PC-3 (cell line): ENCODE data around the gene SLC30A3. TPM values are rescaled to one million over a fixed set of nuclear protein-coding genes. Genes with fewer than 3 reads are reported as not detected.

ENCODE experiments used
- ATAC-seq: fragments of 200-7000 bp; cut with Tn5 transposase; 2 replicates; pipeline ENCODE4 v1.9.1; 2020; ENCODE audit warnings: mild to moderate bottlenecking, moderate library complexity
- BruUV-seq: library from RNA; stranded (reverse); fragments of 400-500 nt; replicated peaks from 2 replicates; lab custom pipeline; 2021; lab: Mats Ljungman, UMichigan
- CTCF ChIA-PET: fragments of 300-600 bp; sonication (Branson Sonifier 250); formaldehyde crosslinking; loops from one replicate; lab custom pipeline; 2022; ENCODE audit warnings: antibody characterized with exemption; lab: Charles Lee
- POLR2A ChIA-PET: fragments of 300-600 bp; sonication (Branson Sonifier 250); formaldehyde crosslinking; loops from one replicate; lab custom pipeline; 2022; ENCODE audit warnings: antibody characterized with exemption; ENCODE audit not compliant: unreplicated experiment; lab: Charles Lee
- DNase-seq: peaks from one replicate; pipeline ENCODE4 v3.0.0-alpha.2; 2015
- H2AFZ ChIP-seq: fragments of 300-600 bp; sonication (generic); 2 replicates; pipeline ENCODE4 v1.6.0; 2016; ENCODE audit warnings: antibody characterized with exemption, low read length
- H3F3A ChIP-seq: fragments of 300-600 bp; sonication (generic); one replicate; pipeline ENCODE4 v1.6.0; 2017; ENCODE audit warnings: antibody characterized with exemption, low read length, control low read depth, mild to moderate bottlenecking; ENCODE audit not compliant: unreplicated experiment
- H3K27ac ChIP-seq: fragments of 300-600 bp; sonication (generic); 2 replicates; pipeline ENCODE4 v1.5.1; 2016; ENCODE audit warnings: mild to moderate bottlenecking, low read length
- H3K27me3 ChIP-seq: fragments of 300-600 bp; sonication (generic); 2 replicates; pipeline ENCODE4 v1.6.1; 2016; ENCODE audit warnings: low read length, mixed read lengths
- H3K36me3 ChIP-seq: fragments of 300-600 bp; sonication (generic); 2 replicates; pipeline ENCODE4 v1.6.1; 2016; ENCODE audit warnings: low read depth, mixed run types, low read length, mixed read lengths
- H3K4me1 ChIP-seq: fragments of 300-600 bp; sonication (generic); 2 replicates; pipeline ENCODE4 v1.5.1; 2016; ENCODE audit warnings: low read length; ENCODE audit not compliant: insufficient read depth
- H3K4me2 ChIP-seq: fragments of 300-600 bp; sonication (generic); 2 replicates; pipeline ENCODE4 v1.6.0; 2016; ENCODE audit warnings: low read length
- H3K4me3 ChIP-seq: fragments of 300-600 bp; sonication (generic); 2 replicates; pipeline ENCODE4 v1.5.1; 2016; ENCODE audit warnings: mild to moderate bottlenecking, low read length, mixed read lengths
- H3K79me2 ChIP-seq: fragments of 300-600 bp; sonication (generic); 2 replicates; pipeline ENCODE4 v1.6.1; 2017; ENCODE audit warnings: low read length, mixed read lengths
- H3K9ac ChIP-seq: fragments of 300-600 bp; sonication (generic); 2 replicates; pipeline ENCODE4 v1.6.0; 2016; ENCODE audit warnings: mild to moderate bottlenecking, low read length
- H3K9me2 ChIP-seq: fragments of 300-600 bp; sonication (generic); replicated peaks from 2 replicates; pipeline ENCODE4 v1.6.1; 2016; ENCODE audit warnings: mixed run types, low read length, mixed read lengths
- H3K9me3 ChIP-seq: fragments of 300-600 bp; sonication (generic); 2 replicates; pipeline ENCODE4 v1.6.1; 2016; ENCODE audit warnings: low read length, mixed read lengths
- H4K20me1 ChIP-seq: fragments of 300-600 bp; sonication (generic); 2 replicates; pipeline ENCODE4 v1.6.1; 2016; ENCODE audit warnings: low read length, mixed read lengths
- CTCF ChIP-seq: fragments of 300-600 bp; sonication (generic); conservative IDR thresholded peaks from 2 replicates; pipeline ENCODE4 v1.5.1; 2017; ENCODE audit warnings: antibody characterized with exemption, low read depth, mild to moderate bottlenecking, low read length
- EZH2 ChIP-seq: fragments of 300-600 bp; sonication (generic); IDR thresholded peaks from one replicate; pipeline ENCODE4 v1.6.1; 2017; ENCODE audit warnings: antibody characterized with exemption, mild to moderate bottlenecking, low read length; ENCODE audit not compliant: unreplicated experiment
- EZH2phosphoT487 ChIP-seq: fragments of 300-600 bp; sonication (generic); IDR thresholded peaks from 2 replicates; pipeline ENCODE4 v1.6.1; 2018; ENCODE audit warnings: mild to moderate bottlenecking, antibody characterized with exemption, low read length, borderline replicate concordance
- intact Hi-C: fragments of 100-400 bp; cut with micrococcal nuclease; formaldehyde crosslinking; loops from 2 replicates; pipeline ENCODE4 v1.9.0; 2023
- total RNA-seq: library from RNA; depleted of rRNA; stranded (reverse); fragments of >200 nt; gene quantifications from 2 replicates; pipeline ENCODE4 v1.2.3, GENCODE V29; 2014

SLC30A3 gene
- total RNA-seq, 1 experiment from 2014 or later, result 0.36 TPM

- no peaks in the 10 kb centered on the region for H3F3A ChIP-seq
- peak within 1 kb of the TSS; percentile 90 for H2AFZ ChIP-seq
- H3K79me2 ChIP-seq, result peaks cover 32% of the 10 kb centered on the region
- no peaks in the 10 kb centered on the region for H3K9me2 ChIP-seq
- peak within 1 kb of the TSS; percentile 98 for H3K9ac ChIP-seq
- TF ChIP-seq EZH2 (no peak), CTCF (no peak), EZH2phosphoT487 (no peak)
- H3K9me3 ChIP-seq, result no peaks in the 10 kb centered on the region
- intact Hi-C loops, result loop anchor here (5.0 kb wide), 1 partner anchor 70 kb away; the partner anchor contains the start of gene TRIM54
- peak; percentile 84 for ATAC-seq
- peak within 1 kb of the TSS; percentile 88 for H3K4me2 ChIP-seq
- POLR2A ChIA-PET, result interaction anchor here (0.6 kb wide), 2 partner anchors 11 to 70 kb away, joined by 3 read pairs; partner anchors contain the start of gene TRIM54
- BruUV-seq, result no TSS peak
- peaks cover 7% of the 10 kb centered on the region for H3K36me3 ChIP-seq
- no peaks in the 10 kb centered on the region for H4K20me1 ChIP-seq
- peaks cover 23% of the 10 kb centered on the region for H3K4me1 ChIP-seq
- peak within 1 kb of the TSS; percentile 81 for H3K27ac ChIP-seq
- H3K27me3 ChIP-seq, result no peaks in the 10 kb centered on the region
- CTCF ChIA-PET, result no interaction called here
- peak; percentile 89 for DNase-seq
- H3K4me3 ChIP-seq, result peak within 1 kb of the TSS; percentile 83
Observed at GRCh38 chr2:27211943-27212625, 50.8 kb downstream of the SLC30A3 start, which contains the start of the genes ATRAID and SLC5A6. ATRAID (plus strand) TSS chr2:27212041; CDS start chr2:27212369, 328 bp downstream. SLC5A6 (minus strand) TSS chr2:27212268; CDS start chr2:27207650, 4,618 bp downstream.

GRCh38 chr2:27211241-27211942 lies 51.5 kb downstream of the SLC30A3 start:
- TF ChIP-seq EZH2, result no peak
- TF ChIP-seq CTCF, result no peak
- no peak for TF ChIP-seq EZH2phosphoT487
- ChIA-PET CTCF (interaction anchor here (1.0 kb wide), 1 partner anchor 44 kb away, joined by 3 read pairs; no protein-coding TSS in a partner anchor), POLR2A (interaction anchor here (0.6 to 0.7 kb wide), 3 partner anchors 11 to 139 kb away, joined by 3 to 6 read pairs (median 3); partner anchors contain the start of gene TRIM54)
- peak overlapping the region; percentile 3; the same call in 1 of the 2 replicates for H3K27ac ChIP-seq
- no peaks in the 10 kb centered on the region for H3K9me2 ChIP-seq
- H3K36me3 ChIP-seq, result peaks cover 13% of the 10 kb centered on the region
- peak overlapping the region; percentile 98 for H3K9ac ChIP-seq
- H3K4me2 ChIP-seq, result peak overlapping the region; percentile 88
- H3K9me3 ChIP-seq, result no peaks in the 10 kb centered on the region
- peak overlapping the region; percentile 73 for H2AFZ ChIP-seq
- no peaks in the 10 kb centered on the region for H3K27me3 ChIP-seq
- H3K4me1 ChIP-seq, result peaks cover 19% of the 10 kb centered on the region
- intact Hi-C loops, result loop anchor here (5.0 kb wide), 1 partner anchor 71 kb away; the partner anchor contains the start of gene TRIM54
- TSS peak; percentile 81 for BruUV-seq
- H3K79me2 ChIP-seq, result peaks cover 28% of the 10 kb centered on the region
- ATAC-seq (peak; percentile 72), DNase-seq (no peak)
- no peaks in the 10 kb centered on the region for H3F3A ChIP-seq
- peak overlapping the region; percentile 83 for H3K4me3 ChIP-seq
- no peaks in the 10 kb centered on the region for H4K20me1 ChIP-seq
